ENCODE data around the gene EXO5.

Gene EXO5, protein sequence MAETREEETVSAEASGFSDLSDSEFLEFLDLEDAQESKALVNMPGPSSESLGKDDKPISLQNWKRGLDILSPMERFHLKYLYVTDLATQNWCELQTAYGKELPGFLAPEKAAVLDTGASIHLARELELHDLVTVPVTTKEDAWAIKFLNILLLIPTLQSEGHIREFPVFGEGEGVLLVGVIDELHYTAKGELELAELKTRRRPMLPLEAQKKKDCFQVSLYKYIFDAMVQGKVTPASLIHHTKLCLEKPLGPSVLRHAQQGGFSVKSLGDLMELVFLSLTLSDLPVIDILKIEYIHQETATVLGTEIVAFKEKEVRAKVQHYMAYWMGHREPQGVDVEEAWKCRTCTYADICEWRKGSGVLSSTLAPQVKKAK

DNA sequence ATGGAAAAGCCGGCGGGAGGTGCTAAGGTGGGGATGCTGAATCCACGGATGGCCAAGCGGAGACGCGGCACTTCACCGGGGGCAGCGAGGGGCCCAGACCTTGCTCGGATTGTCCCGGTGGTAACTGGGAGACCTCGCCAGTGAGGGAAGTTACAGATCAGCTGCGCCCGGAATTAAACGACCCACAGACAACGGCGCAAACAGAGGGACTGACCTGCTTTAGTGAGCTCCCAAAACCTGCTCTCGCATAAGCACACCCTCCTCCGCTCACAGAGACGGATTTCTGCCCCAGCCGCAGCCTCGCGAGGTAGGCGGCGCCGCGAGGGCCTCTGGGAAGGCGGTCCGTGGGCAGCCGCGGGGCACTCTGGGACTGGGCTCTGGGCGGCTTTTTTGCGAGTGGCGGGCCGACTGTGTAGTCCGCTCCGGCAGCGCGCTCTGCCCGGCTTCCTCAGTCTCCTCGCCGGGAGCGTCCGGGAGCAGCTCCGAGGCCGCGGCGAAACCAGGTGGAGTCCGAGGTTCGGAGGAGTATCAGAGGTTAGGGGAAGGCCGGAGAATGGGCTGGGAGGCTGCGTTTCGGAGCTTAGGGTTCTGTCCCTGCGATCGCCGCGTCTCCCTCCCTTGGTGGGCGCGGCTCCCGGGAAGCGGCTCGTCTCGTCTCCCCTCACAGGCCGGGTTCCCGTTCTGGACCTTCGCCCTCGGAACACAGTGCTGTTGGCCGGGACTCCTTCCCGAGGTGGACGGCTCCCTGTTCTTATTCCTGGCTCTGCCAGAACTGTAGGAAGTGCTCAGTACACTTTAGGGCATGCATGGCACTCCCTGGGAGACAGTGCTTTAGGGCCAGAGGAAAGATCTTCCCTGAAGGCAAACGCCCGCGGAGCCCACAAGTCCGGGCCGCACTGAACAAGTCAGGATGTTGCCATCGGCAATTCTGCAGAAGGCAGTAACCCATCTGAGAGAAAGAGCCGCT, at the start of gene EXO5:
EXO5 (plus strand) TSS at position 393 of the 967 bp plus-strand sequence. CDS start 5,778 bp downstream, outside the sequence.
- Histone ChIP-seq H3K27me3 (replicated peaks; ENCODE audit: control insufficient read depth, insufficient read depth, low read length) (no peaks in the 10 kb centered on the region), H3K36me3 (ENCODE audit: control insufficient read depth, insufficient read depth, low read length) (no peaks in the 10 kb centered on the region), H3K4me3 (replicated peaks; ENCODE audit: low read depth, low read length) (peak within 1 kb of the TSS; percentile 65)
- DNase-seq (ENCODE audit: extremely low read depth, insufficient read length), result peak; percentile 89
- TF ChIP-seq CTCF (IDR thresholded peaks at IDR 0.05; ENCODE audit: insufficient read depth, low read length, poor library complexity, severe bottlenecking), result no peak

DNA sequence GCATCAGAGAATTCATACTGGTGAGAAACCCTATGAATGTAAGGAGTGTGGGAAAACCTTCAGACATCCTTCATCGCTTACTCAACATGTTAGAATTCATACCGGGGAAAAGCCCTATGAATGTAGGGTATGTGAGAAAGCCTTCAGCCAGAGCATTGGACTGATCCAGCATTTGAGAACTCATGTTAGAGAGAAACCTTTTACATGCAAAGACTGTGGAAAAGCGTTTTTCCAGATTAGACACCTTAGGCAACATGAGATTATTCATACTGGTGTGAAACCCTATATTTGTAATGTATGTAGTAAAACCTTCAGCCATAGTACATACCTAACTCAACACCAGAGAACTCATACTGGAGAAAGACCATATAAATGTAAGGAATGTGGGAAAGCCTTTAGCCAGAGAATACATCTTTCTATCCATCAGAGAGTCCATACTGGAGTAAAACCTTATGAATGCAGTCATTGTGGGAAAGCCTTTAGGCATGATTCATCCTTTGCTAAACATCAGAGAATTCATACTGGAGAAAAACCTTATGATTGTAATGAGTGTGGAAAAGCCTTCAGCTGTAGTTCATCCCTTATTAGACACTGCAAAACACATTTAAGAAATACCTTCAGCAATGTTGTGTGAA, 45.5 kb upstream of the EXO5 start:
- H3K27me3 ChIP-seq (replicated peaks; ENCODE audit: control insufficient read depth, insufficient read depth, low read length), result no peaks in the 10 kb centered on the region
- no peak for DNase-seq (ENCODE audit: extremely low read depth, insufficient read length)
- H3K36me3 ChIP-seq (ENCODE audit: control insufficient read depth, insufficient read depth, low read length), result peaks cover 3% of the 10 kb centered on the region
- no peak for TF ChIP-seq CTCF (IDR thresholded peaks at IDR 0.05; ENCODE audit: insufficient read depth, low read length, poor library complexity, severe bottlenecking)
- no peak overlapping the region for H3K4me3 ChIP-seq (replicated peaks; ENCODE audit: low read depth, low read length)

GRCh38 chr1:40469327-40469726, 39.2 kb upstream of the EXO5 start:
- no peak for DNase-seq (ENCODE audit: extremely low read depth, insufficient read length)
- H3K4me3 ChIP-seq (replicated peaks; ENCODE audit: low read depth, low read length), result no peak overlapping the region
- no peak for TF ChIP-seq CTCF (IDR thresholded peaks at IDR 0.05; ENCODE audit: insufficient read depth, low read length, poor library complexity, severe bottlenecking)
- no peaks in the 10 kb centered on the region; the same call in 1 of the 2 replicates for H3K36me3 ChIP-seq (ENCODE audit: control insufficient read depth, insufficient read depth, low read length)
- H3K27me3 ChIP-seq (replicated peaks; ENCODE audit: control insufficient read depth, insufficient read depth, low read length), result no peaks in the 10 kb centered on the region

DNA sequence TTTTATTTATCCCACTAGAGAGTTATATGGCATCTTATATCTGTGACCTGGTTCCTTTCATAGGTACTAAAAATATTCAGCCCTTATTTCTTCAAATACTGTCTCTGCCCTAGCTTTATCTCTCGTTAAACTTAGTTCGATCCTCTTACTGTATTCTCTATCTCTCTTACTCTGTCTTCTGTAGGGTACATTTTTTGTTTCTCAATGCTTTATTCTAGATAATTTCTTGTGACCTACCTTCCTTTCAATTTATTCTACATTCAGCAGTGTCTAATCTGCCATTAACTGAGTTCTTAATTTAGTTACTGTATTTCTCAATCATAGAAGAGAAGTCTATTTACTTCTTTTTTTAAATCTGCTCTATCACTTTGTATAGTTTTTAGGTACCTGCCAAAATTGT, 33.3 kb upstream of the EXO5 start:
- no peaks in the 10 kb centered on the region for H3K27me3 ChIP-seq (replicated peaks; ENCODE audit: control insufficient read depth, insufficient read depth, low read length)
- no peak for DNase-seq (ENCODE audit: extremely low read depth, insufficient read length)
- H3K4me3 ChIP-seq (replicated peaks; ENCODE audit: low read depth, low read length), result no peak overlapping the region
- no peak for TF ChIP-seq CTCF (IDR thresholded peaks at IDR 0.05; ENCODE audit: insufficient read depth, low read length, poor library complexity, severe bottlenecking)
- 0 out of 2 replicates have a peak, but pooled peaks cover 2% of the 10 kb centered on the region for H3K36me3 ChIP-seq (ENCODE audit: control insufficient read depth, insufficient read depth, low read length)

- DNase-seq (ENCODE audit: extremely low read depth, insufficient read length), result peak; percentile 90
- no peaks in the 10 kb centered on the region for H3K27me3 ChIP-seq (replicated peaks; ENCODE audit: control insufficient read depth, insufficient read depth, low read length)
- peak within 1 kb of the TSS; percentile 84 for H3K4me3 ChIP-seq (replicated peaks; ENCODE audit: low read depth, low read length)
- TF ChIP-seq CTCF (IDR thresholded peaks at IDR 0.05; ENCODE audit: insufficient read depth, low read length, poor library complexity, severe bottlenecking), result no peak
- 0 out of 2 replicates have a peak, but pooled peaks cover 2% of the 10 kb centered on the region for H3K36me3 ChIP-seq (ENCODE audit: control insufficient read depth, insufficient read depth, low read length)
Observed at GRCh38 chr1:40476924-40477677, 31.5 kb upstream of the EXO5 start, which contains the start of gene ZFP69. Gene ZFP69, plus strand, starts transcription at chr1:40477290. Its CDS starts 2,072 bp downstream, at chr1:40479362.

Data from GM06990 (cell line).